MCF 10A (cell line): Measurements from ENCODE around the gene NEK6. TPM values are rescaled to one million over a fixed set of nuclear protein-coding genes. Genes with fewer than 3 reads are reported as not detected.

Experiments used
- BruUV-seq: library from RNA; stranded (reverse); fragments of 400-500 nt; replicated peaks from 2 replicates; lab custom pipeline; 2021; lab: Mats Ljungman, UMichigan
- CTCF ChIA-PET: fragments of 300-600 bp; sonication (Branson Sonifier 250); formaldehyde crosslinking; extraction: SDS; loops from one replicate; lab custom pipeline; 2021; ENCODE audit warnings: antibody characterized with exemption, inconsistent platforms; lab: Yijun Ruan, JAX
- POLR2A ChIA-PET: fragments of 300-600, 350-650 bp; sonication (Branson Sonifier 250); formaldehyde crosslinking; extraction: SDS; loops from one replicate; lab custom pipeline; 2020; ENCODE audit warnings: antibody characterized with exemption, inconsistent platforms; lab: Yijun Ruan, JAX
- DNase-seq: peaks from one replicate; pipeline ENCODE4 v3.0.0-alpha.2; 2018; ENCODE audit not compliant: unreplicated experiment
- H3K27ac Mint-ChIP-seq: one replicate; pipeline ENCODE4 v1.8.0; 2022; ENCODE audit warnings: mild to moderate bottlenecking, low read depth, mixed read lengths; ENCODE audit not compliant: unreplicated experiment
- H3K27me3 Mint-ChIP-seq: one replicate; pipeline ENCODE4 v1.8.0; 2022; ENCODE audit warnings: mixed read lengths; ENCODE audit not compliant: insufficient read depth, unreplicated experiment
- H3K36me3 Mint-ChIP-seq: one replicate; pipeline ENCODE4 v1.8.0; 2022; ENCODE audit warnings: mild to moderate bottlenecking, moderate library complexity, mixed read lengths; ENCODE audit not compliant: insufficient read depth, unreplicated experiment
- H3K4me1 Mint-ChIP-seq: one replicate; pipeline ENCODE4 v1.8.0; 2022; ENCODE audit warnings: mixed read lengths; ENCODE audit not compliant: insufficient read depth, unreplicated experiment
- H3K4me3 Mint-ChIP-seq: one replicate; pipeline ENCODE4 v1.8.0; 2022; ENCODE audit warnings: mild to moderate bottlenecking, moderate library complexity, mixed read lengths; ENCODE audit not compliant: unreplicated experiment
- H3K9me3 Mint-ChIP-seq: one replicate; pipeline ENCODE4 v1.8.0; 2022; ENCODE audit warnings: mixed read lengths; ENCODE audit not compliant: unreplicated experiment
- CTCF ChIP-seq: fragments of 200-600 bp; IDR thresholded peaks from one replicate; pipeline ENCODE4 v1.8.0; 2022; ENCODE audit warnings: antibody characterized with exemption, mild to moderate bottlenecking; ENCODE audit not compliant: unreplicated experiment
- intact Hi-C: fragments of 100-400 bp; cut with micrococcal nuclease; formaldehyde crosslinking; loops from 2 replicates; pipeline ENCODE4 v1.14.1; 2022
- total RNA-seq: library from RNA; stranded (reverse); gene quantifications from 2 replicates; pipeline ENCODE4 v1.2.3, GENCODE V29; 2022

Gene NEK6
- total RNA-seq, 1 experiment from 2014 or later, result 27.5 TPM

GRCh38 chr9:124351672-124352468, 94.1 kb downstream of the NEK6 start:
- no peaks in the 10 kb centered on the region for H3K27me3 Mint-ChIP-seq
- H3K9me3 Mint-ChIP-seq, result no peaks in the 10 kb centered on the region
- intact Hi-C loops, result no loop called here
- TF ChIP-seq CTCF, result no peak
- ChIA-PET CTCF (no interaction called here), POLR2A (interaction anchor here (0.6 to 0.7 kb wide), 2 partner anchors 10 to 79 kb away, joined by 3 read pairs; no protein-coding TSS in a partner anchor)
- DNase-seq, result no peak
- H3K4me1 Mint-ChIP-seq, result no peaks in the 10 kb centered on the region
- H3K27ac Mint-ChIP-seq, result peak overlapping the region; percentile 42
- BruUV-seq, result TSS peak; percentile 10
- no peak overlapping the region for H3K4me3 Mint-ChIP-seq
- H3K36me3 Mint-ChIP-seq, result peaks cover 92% of the 10 kb centered on the region

GRCh38 chr9:124352616-124353015, 94.9 kb downstream of the NEK6 start:
- BruUV-seq, result no TSS peak
- peaks cover 87% of the 10 kb centered on the region for H3K36me3 Mint-ChIP-seq
- peaks cover 4% of the 10 kb centered on the region for H3K4me1 Mint-ChIP-seq
- ChIA-PET POLR2A (interaction anchor here (0.6 kb wide), 1 partner anchor 11 kb away, joined by 3 read pairs; no protein-coding TSS in a partner anchor), CTCF (no interaction called here)
- intact Hi-C loops, result no loop called here
- no peak overlapping the region for H3K27ac Mint-ChIP-seq
- no peak for DNase-seq
- no peak overlapping the region for H3K4me3 Mint-ChIP-seq
- H3K9me3 Mint-ChIP-seq, result no peaks in the 10 kb centered on the region
- no peak for TF ChIP-seq CTCF
- no peaks in the 10 kb centered on the region for H3K27me3 Mint-ChIP-seq

GRCh38 chr9:124353166-124353768, 95.5 kb downstream of the NEK6 start:
- CTCF ChIA-PET, result no interaction called here
- POLR2A ChIA-PET, result no interaction called here
- BruUV-seq, result no TSS peak
- Mint-ChIP-seq H3K27me3 (no peaks in the 10 kb centered on the region), H3K4me3 (no peak overlapping the region), H3K4me1 (peaks cover 6% of the 10 kb centered on the region), H3K36me3 (peaks cover 83% of the 10 kb centered on the region), H3K9me3 (no peaks in the 10 kb centered on the region), H3K27ac (no peak overlapping the region)
- intact Hi-C loops, result no loop called here
- TF ChIP-seq CTCF, result no peak
- DNase-seq, result no peak

- BruUV-seq, result no TSS peak
- POLR2A ChIA-PET, result no interaction called here
- Mint-ChIP-seq H3K27ac (no peak overlapping the region), H3K4me3 (no peak overlapping the region), H3K36me3 (peaks cover 78% of the 10 kb centered on the region), H3K9me3 (no peaks in the 10 kb centered on the region), H3K27me3 (no peaks in the 10 kb centered on the region), H3K4me1 (peaks cover 6% of the 10 kb centered on the region)
- CTCF ChIA-PET, result no interaction called here
- intact Hi-C loops, result no loop called here
- TF ChIP-seq CTCF, result no peak
- no peak for DNase-seq
Measured at GRCh38 chr9:124353811-124354274, 96.1 kb downstream of the NEK6 start.
